ENCODE measurements around the gene ANKRD13A.

DNA sequence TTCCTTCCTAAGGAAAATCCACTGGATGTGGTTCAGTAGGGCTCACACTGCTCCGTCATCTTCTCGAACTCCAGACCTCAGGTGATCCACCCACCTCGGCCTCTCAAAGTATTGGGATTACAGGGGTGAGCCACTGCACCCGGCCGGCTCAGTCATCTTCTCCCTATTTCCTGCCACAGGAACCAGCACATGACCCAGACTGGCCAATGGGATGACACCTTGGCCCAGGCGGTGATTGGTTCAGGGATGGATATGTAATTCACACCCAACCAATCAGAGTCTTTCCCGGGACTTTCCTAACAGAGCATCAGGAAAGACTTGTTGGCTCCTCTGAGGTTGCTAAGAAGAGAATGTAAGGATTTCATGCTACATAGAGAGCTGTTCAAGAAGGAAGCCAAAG lies 68.3 kb downstream of the ANKRD13A start:
- TF ChIP-seq CREB1 (CRISPR knock-in tag; IDR thresholded peaks at IDR 0.05; ENCODE audit: low read depth), result no peak
- TF ChIP-seq, protein P1, sequence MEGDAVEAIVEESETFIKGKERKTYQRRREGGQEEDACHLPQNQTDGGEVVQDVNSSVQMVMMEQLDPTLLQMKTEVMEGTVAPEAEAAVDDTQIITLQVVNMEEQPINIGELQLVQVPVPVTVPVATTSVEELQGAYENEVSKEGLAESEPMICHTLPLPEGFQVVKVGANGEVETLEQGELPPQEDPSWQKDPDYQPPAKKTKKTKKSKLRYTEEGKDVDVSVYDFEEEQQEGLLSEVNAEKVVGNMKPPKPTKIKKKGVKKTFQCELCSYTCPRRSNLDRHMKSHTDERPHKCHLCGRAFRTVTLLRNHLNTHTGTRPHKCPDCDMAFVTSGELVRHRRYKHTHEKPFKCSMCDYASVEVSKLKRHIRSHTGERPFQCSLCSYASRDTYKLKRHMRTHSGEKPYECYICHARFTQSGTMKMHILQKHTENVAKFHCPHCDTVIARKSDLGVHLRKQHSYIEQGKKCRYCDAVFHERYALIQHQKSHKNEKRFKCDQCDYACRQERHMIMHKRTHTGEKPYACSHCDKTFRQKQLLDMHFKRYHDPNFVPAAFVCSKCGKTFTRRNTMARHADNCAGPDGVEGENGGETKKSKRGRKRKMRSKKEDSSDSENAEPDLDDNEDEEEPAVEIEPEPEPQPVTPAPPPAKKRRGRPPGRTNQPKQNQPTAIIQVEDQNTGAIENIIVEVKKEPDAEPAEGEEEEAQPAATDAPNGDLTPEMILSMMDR (conservative IDR thresholded peaks at IDR 0.05; ENCODE audit: low read depth in 2 of 2), result no peak
- no peak for TF ChIP-seq POLR2AphosphoS5 (IDR thresholded peaks at IDR 0.05; ENCODE audit: low read depth)
- TF ChIP-seq EZH2phosphoT487 (IDR thresholded peaks at IDR 0.05; ENCODE audit: unreplicated experiment), result no peak
- TF ChIP-seq JUNB (IDR thresholded peaks at IDR 0.05; ENCODE audit: unreplicated experiment), result no peak

Data from GM23338 (cell line).